Omental fat pad (tissue), 4 donors: Measurements from ENCODE around the gene BABAM2. TPM values are rescaled to one million over a fixed set of nuclear protein-coding genes. Genes with fewer than 3 reads are reported as not detected.
"Not testable (repeated sequence)": the region's sequence is repeated elsewhere in the genome, so short reads cannot be mapped to it uniquely, and the experiment has no call there.

Experiments
- ATAC-seq: fragments of 150-250 bp; one replicate; pipeline ENCODE4 v1.9.1; 2016; ENCODE audit warnings: mild to moderate bottlenecking, moderate library complexity; ENCODE audit not compliant: low FRiP score
- DNase-seq: peaks from one replicate; pipeline ENCODE4 v3.0.0-alpha.2; 2019; ENCODE audit warnings: low spot score
- total RNA-seq, 4 donors: library from RNA; depleted of rRNA; stranded (reverse); fragments of >200 nt; gene quantifications; one replicate each; pipeline ENCODE4 v1.1.0, GENCODE V29; 2016
- TF ChIP-seq, protein P1 (sequence below), 3 donors: fragments of 450-650 bp; IDR thresholded peaks; one replicate each; pipeline ENCODE4 v1.5.1; 2016 to 2017; ENCODE audit warnings: antibody characterized with exemption in 3 of 3, mild to moderate bottlenecking in 3 of 3, moderate library complexity in 2 of 3

BABAM2 gene
- total RNA-seq, 4 donors from 2014 or later = 29.2 to 41.0 (median 36.5) TPM

DNA sequence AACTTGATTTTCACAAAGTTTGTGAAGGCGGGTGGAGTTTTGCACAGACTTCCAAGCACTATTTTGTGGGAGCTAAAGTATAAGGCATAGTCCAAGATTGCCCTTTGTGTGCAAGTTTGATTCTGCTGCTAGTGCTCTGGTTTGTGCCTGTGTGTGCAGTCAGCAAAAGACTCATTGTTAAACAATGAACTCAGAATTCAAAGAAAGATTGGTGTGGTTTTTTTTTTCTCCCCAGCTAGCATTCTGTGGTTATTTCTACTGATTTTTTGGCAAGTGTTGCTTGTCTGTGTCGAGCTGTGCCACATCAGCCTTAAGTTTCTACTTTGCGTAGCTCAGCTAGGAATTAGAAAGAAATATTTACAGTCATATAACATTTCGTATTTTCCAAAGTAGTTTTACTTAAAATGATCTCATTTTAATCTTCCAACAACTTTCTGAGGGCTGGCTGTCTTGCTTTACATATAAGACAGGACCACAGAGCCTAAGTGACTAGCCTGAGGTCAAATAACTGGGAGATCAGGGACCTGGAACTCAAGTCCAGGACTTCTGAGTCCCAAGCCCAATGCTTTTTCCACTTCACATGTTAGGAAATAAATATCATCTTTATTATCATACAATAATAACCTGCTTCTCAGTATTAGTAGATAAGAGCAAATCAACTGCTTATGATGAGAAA lies 69.8 kb downstream of the BABAM2 start:
- TF ChIP-seq, protein P1, sequence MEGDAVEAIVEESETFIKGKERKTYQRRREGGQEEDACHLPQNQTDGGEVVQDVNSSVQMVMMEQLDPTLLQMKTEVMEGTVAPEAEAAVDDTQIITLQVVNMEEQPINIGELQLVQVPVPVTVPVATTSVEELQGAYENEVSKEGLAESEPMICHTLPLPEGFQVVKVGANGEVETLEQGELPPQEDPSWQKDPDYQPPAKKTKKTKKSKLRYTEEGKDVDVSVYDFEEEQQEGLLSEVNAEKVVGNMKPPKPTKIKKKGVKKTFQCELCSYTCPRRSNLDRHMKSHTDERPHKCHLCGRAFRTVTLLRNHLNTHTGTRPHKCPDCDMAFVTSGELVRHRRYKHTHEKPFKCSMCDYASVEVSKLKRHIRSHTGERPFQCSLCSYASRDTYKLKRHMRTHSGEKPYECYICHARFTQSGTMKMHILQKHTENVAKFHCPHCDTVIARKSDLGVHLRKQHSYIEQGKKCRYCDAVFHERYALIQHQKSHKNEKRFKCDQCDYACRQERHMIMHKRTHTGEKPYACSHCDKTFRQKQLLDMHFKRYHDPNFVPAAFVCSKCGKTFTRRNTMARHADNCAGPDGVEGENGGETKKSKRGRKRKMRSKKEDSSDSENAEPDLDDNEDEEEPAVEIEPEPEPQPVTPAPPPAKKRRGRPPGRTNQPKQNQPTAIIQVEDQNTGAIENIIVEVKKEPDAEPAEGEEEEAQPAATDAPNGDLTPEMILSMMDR (IDR thresholded peaks at IDR 0.05) = no peak
- no peak for DNase-seq
- no peak for ATAC-seq

GRCh38 chr2:27962006-27962405 lies 71.5 kb downstream of the BABAM2 start:
- DNase-seq (no peak), ATAC-seq (no peak)
- TF ChIP-seq, protein P1 (IDR thresholded peaks at IDR 0.05) = no peak

GRCh38 chr2:27963472-27963871 lies 72.9 kb downstream of the BABAM2 start:
- TF ChIP-seq, protein P1 (IDR thresholded peaks at IDR 0.05) = no peak
- ATAC-seq (no peak), DNase-seq (no peak)

DNA sequence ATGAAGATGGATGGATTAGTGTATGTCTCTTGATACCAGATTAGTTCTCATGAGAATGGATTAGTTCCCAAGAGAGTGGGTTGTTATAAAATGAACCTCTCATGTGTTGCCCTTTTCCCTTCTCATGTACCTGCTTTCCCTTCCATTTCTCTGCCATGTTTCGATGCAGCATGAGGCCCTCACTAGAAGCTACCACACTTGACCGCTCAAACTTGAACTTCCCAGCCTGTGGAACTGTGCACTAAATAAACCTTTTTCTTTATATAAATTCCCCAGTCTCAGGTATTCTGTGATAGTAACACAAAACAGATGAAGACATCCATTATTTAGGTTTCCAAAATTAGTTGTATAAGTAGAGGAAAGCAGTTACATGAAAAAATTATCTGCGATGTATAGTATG lies 73.5 kb downstream of the BABAM2 start:
- ATAC-seq (no peak), DNase-seq (no peak)
- TF ChIP-seq, protein P1 (IDR thresholded peaks at IDR 0.05) = no peak

DNA sequence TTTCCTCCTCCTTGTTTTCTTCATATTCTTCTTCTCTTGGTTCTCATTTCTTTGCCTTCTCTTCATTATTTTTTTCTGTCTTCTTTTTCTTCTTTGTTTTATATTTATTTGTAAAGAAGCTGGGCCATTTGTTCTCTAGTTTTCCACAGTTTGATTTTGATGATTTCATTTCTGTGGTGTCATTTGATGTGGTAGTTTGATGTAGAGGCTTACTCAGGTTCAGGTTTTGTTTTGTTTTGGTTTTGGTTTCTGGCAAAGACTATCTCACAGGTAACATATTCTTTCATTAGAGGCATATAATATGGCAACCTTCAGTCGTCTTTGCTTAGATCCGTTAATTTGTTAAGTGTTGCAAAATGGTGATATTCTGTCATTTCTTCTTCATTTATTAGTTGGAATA lies 75.3 kb downstream of the BABAM2 start:
- TF ChIP-seq, protein P1 (IDR thresholded peaks at IDR 0.05) = no peak
- ATAC-seq = no peak

GRCh38 chr2:27966466-27966865 lies 75.9 kb downstream of the BABAM2 start:
- DNase-seq = no peak
- no peak for ATAC-seq
- TF ChIP-seq, protein P1 (IDR thresholded peaks at IDR 0.05) = no peak

More for the DNA sequence above, 75.3 kb downstream of the BABAM2 start:
- no peak for DNase-seq

GRCh38 chr2:27967076-27967475 lies 76.5 kb downstream of the BABAM2 start:
- TF ChIP-seq, protein P1 (IDR thresholded peaks at IDR 0.05) = no peak
- DNase-seq (no peak), ATAC-seq (no peak)

- not testable (repeated sequence) for DNase-seq, ATAC-seq
Observed at GRCh38 chr2:27968045-27968444, 77.5 kb downstream of the BABAM2 start.

DNA sequence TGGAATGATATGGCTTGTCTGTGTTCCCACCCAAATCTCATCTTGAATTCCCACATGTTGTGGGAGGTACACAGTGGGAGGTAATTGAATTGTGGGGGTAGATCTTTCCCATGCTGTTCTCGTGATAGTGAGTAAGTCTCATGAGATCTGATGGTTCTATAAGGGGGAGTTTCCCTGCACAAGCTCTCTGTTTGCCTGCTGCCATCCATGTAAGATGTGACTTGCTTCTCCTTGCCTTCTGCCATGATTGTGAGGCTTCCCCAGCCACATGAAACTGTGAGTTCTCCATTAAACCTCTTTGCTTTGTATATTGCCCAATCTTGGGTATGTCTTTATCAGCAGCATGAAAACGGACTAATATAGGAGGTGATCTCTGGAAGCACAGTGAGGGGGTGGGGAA lies 78.4 kb downstream of the BABAM2 start:
- not testable (repeated sequence) for ATAC-seq

More for the DNA sequence above, 78.4 kb downstream of the BABAM2 start:
- not testable (repeated sequence) for DNase-seq
